HG02840 (cell line): Measurements from ENCODE around the gene CCDC148.

Experiments
- ATAC-seq: cut with Tn5 transposase; IDR thresholded peaks from one replicate; pipeline ENCODE4 v1.9.1; 2021; ENCODE audit warnings: mild to moderate bottlenecking, moderate library complexity, moderate number of reproducible peaks; ENCODE audit not compliant: unreplicated experiment, low FRiP score

CCDC148 gene

GRCh38 chr2:158187908-158188307 lies 268.6 kb downstream of the CCDC148 start:
- ATAC-seq = no peak

- ATAC-seq = no peak
Measured at GRCh38 chr2:158184556-158185343, 271.8 kb downstream of the CCDC148 start.

- ATAC-seq = no peak
Measured at GRCh38 chr2:158184001-158184400, 272.6 kb downstream of the CCDC148 start.

GRCh38 chr2:158182676-158183295 lies 273.8 kb downstream of the CCDC148 start:
- ATAC-seq = no peak

- no peak for ATAC-seq
Measured at GRCh38 chr2:158181171-158181570, 275.4 kb downstream of the CCDC148 start.

GRCh38 chr2:158179660-158180059 lies 276.9 kb downstream of the CCDC148 start:
- no peak for ATAC-seq

GRCh38 chr2:158178646-158179045 lies 277.9 kb downstream of the CCDC148 start:
- ATAC-seq = no peak

- ATAC-seq = no peak
Measured at GRCh38 chr2:158174956-158175355, 281.6 kb downstream of the CCDC148 start.

- ATAC-seq = no peak
Measured at GRCh38 chr2:158174495-158174894, 282.1 kb downstream of the CCDC148 start.

GRCh38 chr2:158172719-158173118 lies 283.8 kb downstream of the CCDC148 start:
- ATAC-seq = no peak

GRCh38 chr2:158154596-158154995 lies 302.0 kb downstream of the CCDC148 start:
- no peak for ATAC-seq

GRCh38 chr2:158153270-158154015 lies 303.1 kb downstream of the CCDC148 start:
- no peak for ATAC-seq

GRCh38 chr2:158144914-158145625 lies 311.5 kb downstream of the CCDC148 start:
- ATAC-seq = no peak

- ATAC-seq = no peak
Measured at GRCh38 chr2:158143703-158144360, 312.7 kb downstream of the CCDC148 start.

- ATAC-seq = no peak
Measured at GRCh38 chr2:158142568-158143332, 313.8 kb downstream of the CCDC148 start.

- ATAC-seq = no peak
Measured at GRCh38 chr2:158142165-158142564, 314.4 kb downstream of the CCDC148 start.

GRCh38 chr2:158140201-158140600 lies 316.4 kb downstream of the CCDC148 start:
- no peak for ATAC-seq

- ATAC-seq = no peak
Measured at GRCh38 chr2:158138255-158138654, 318.3 kb downstream of the CCDC148 start.

- ATAC-seq = no peak
Measured at GRCh38 chr2:158135096-158135495, 321.5 kb downstream of the CCDC148 start.
